Epithelial cell of proximal tubule (primary cell): ENCODE data around the gene WFDC2. TPM values are rescaled to one million over a fixed set of nuclear protein-coding genes. Genes with fewer than 3 reads are reported as not detected.

ENCODE experiments used
- DNase-seq: peaks from one replicate; pipeline ENCODE4 v3.0.0-alpha.2; 2011; ENCODE audit warnings: low read depth
- H3K4me3 ChIP-seq: 2 replicates; pipeline ENCODE4 v1.5.1; 2011; ENCODE audit warnings: low read depth, mild to moderate bottlenecking, low read length
- CTCF ChIP-seq: conservative IDR thresholded peaks from 2 replicates; pipeline ENCODE4 v1.5.1; 2012; ENCODE audit warnings: low read depth, mild to moderate bottlenecking, low read length
- total RNA-seq: library from RNA; depleted of rRNA; stranded (reverse); fragments of >200 nt; gene quantifications from 2 replicates; pipeline ENCODE4 v1.2.3, GENCODE V29; 2015

WFDC2 gene, protein sequence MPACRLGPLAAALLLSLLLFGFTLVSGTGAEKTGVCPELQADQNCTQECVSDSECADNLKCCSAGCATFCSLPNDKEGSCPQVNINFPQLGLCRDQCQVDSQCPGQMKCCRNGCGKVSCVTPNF
- total RNA-seq = 14.7 and 53.3 TPM in 2 replicates

DNA sequence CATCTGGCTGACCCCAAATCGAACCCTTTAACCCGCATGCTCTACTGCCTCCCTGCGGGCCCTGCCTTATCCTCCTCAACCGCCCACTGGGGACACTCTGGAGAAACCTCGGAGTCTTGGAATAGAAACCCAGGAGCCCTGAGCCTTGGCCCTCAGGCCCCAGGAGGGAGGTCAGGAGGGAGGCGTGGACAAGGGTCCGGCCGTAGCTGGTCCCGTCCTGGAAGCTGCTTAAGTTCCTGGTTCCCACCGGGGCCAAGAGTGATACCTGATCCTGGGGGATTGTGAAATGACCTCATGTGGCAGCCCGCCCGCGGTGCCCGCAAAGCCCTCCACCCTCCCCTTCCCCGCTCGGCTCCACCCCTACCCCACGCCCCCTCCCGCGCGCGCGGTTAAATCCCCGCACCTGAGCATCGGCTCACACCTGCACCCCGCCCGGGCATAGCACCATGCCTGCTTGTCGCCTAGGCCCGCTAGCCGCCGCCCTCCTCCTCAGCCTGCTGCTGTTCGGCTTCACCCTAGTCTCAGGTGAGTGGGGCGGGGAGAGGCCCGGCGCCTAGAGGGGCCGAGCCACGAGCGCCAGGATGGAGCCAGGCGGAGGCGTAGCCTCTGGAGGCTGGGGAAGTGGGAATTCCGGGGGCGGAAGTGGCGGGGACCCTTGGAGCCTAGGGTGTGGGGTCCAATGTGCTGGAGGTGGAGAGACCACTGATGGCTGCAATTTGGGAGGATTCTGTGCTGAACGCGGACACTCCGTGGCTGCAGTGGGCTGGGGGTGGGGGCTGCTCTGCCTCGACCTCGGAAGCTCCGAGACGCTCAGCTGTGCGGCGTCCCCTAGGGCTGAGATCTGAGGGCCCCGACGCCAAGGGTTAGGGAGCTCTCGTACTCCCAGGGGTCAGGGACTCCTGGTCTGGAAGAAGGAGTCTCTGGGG is at the start of gene WFDC2:
TSS of gene WFDC2 (plus strand) at position 418 of the 926 bp plus-strand sequence. CDS start at position 447, 29 bp downstream.
- H3K4me3 ChIP-seq = peak within 1 kb of the TSS; percentile 54
- peak; percentile 28 for TF ChIP-seq CTCF
- DNase-seq = no peak

DNA sequence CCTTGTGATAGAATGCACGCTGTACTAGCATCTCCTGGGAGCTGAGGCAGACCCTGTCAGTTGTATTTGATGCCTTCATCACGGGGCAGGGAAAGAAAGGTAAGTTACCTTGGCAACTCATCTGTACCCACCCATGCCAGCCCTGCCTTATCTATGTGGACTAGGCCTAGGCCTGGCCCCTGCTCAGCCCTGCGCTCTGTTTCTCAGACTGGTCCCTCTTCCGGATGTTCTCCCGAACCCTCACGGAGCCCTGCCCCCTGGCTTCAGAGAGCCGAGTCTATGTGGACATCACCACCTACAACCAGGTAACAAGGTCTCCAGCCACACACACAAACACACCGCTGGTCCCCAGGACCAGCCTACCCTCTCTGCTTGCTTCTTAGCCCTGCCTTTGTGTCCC is 49.4 kb upstream of the WFDC2 start:
- no peak for TF ChIP-seq CTCF
- H3K4me3 ChIP-seq = no peak overlapping the region
- DNase-seq = no peak

DNA sequence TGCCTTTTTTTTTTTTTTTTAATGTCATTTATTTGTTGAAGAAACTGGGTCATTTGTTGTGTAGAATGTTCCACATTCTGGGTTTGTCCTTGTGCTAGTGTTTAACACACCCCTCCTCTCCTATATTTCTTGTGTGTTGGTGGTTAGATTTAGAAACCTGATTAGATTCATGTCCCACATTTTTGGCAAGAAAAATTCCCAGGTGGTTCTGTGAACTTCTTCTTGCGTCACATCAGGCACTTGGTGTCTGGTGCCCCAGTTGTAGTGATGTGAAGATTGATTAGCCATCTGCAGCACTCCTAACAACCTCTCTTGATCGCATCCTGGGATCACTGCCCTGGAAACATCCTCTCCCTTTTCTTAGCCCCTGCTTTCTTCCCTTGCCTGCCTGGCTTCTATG is 45.9 kb upstream of the WFDC2 start:
- TF ChIP-seq CTCF = no peak
- no peak overlapping the region for H3K4me3 ChIP-seq
- DNase-seq = no peak

- TF ChIP-seq CTCF = no peak
- no peak overlapping the region for H3K4me3 ChIP-seq
- DNase-seq = no peak
Measured at GRCh38 chr20:45425561-45425960, 44.0 kb upstream of the WFDC2 start.

DNA sequence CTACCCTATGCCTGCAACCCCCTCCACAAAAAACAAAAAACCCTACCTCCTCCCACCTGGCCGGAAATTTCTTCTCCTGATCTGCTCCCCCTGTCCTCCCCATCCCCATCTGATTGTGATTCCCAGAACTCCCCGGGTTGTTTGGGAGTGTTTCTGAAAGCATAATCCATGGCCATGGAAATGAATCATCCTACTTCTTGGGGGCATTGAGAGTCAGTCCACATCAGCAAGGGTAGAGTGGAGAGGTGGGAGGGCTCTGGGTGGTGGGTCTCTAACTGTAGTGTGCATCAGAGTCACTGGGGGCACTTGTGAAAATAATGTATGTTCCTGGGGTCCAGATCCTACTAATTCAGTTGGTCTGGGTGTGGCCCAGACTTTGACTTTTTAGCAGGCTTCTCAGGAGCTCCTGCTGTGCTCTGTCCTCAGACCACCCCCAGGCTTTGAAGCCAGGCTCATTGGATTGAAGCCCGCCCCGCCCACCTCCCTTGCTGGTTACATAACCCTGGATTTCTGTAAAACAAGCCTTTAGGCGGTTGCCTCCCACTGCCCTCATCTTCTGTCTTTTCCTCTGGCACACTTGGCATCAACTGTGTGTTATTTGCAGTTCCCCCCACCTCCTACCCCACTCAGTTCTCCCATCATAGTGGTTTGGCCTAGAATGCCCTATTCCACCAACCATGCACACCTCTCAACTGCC is 43.1 kb upstream of the WFDC2 start:
- TF ChIP-seq CTCF = no peak
- no peak overlapping the region for H3K4me3 ChIP-seq
- no peak for DNase-seq

GRCh38 chr20:45427236-45428149 is 42.1 kb upstream of the WFDC2 start:
- H3K4me3 ChIP-seq = no peak overlapping the region
- TF ChIP-seq CTCF = no peak
- no peak for DNase-seq
